ENCODE measurements around the gene SYT13.

SYT13 gene

GRCh38 chr11:45321669-45322068 is 35.5 kb upstream of the SYT13 start:
- H4K20me1 ChIP-seq (ENCODE audit: insufficient read depth, low read length), result no peaks in the 10 kb centered on the region
- TF ChIP-seq, protein P1, sequence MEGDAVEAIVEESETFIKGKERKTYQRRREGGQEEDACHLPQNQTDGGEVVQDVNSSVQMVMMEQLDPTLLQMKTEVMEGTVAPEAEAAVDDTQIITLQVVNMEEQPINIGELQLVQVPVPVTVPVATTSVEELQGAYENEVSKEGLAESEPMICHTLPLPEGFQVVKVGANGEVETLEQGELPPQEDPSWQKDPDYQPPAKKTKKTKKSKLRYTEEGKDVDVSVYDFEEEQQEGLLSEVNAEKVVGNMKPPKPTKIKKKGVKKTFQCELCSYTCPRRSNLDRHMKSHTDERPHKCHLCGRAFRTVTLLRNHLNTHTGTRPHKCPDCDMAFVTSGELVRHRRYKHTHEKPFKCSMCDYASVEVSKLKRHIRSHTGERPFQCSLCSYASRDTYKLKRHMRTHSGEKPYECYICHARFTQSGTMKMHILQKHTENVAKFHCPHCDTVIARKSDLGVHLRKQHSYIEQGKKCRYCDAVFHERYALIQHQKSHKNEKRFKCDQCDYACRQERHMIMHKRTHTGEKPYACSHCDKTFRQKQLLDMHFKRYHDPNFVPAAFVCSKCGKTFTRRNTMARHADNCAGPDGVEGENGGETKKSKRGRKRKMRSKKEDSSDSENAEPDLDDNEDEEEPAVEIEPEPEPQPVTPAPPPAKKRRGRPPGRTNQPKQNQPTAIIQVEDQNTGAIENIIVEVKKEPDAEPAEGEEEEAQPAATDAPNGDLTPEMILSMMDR (IDR thresholded peaks at IDR 0.05; ENCODE audit: low read depth, low read length), result no peak
- TF ChIP-seq EZH2phosphoT487 (IDR thresholded peaks at IDR 0.05; ENCODE audit: low read depth), result no peak
- no peak overlapping the region for H3K9ac ChIP-seq (ENCODE audit: low read length)
- peaks cover 3% of the 10 kb centered on the region; the same call in 1 of the 2 replicates for H3K9me3 ChIP-seq (ENCODE audit: insufficient read depth, low read length)
- H3K79me2 ChIP-seq (ENCODE audit: low read length), result no peaks in the 10 kb centered on the region
- no peak overlapping the region for H2AFZ ChIP-seq (ENCODE audit: low read depth, low read length)
- no peak overlapping the region for H3K4me3 ChIP-seq (ENCODE audit: low read length)
- no peak overlapping the region for H3K4me2 ChIP-seq (ENCODE audit: low read length)
- H3K36me3 ChIP-seq (replicated peaks; ENCODE audit: low read depth, low read length), result no peaks in the 10 kb centered on the region
- peaks cover 37% of the 10 kb centered on the region for H3K27me3 ChIP-seq (ENCODE audit: low read depth, low read length)
- no peaks in the 10 kb centered on the region for H3K4me1 ChIP-seq (ENCODE audit: low read length)
- H3K27ac ChIP-seq (ENCODE audit: low read length), result no peak overlapping the region

DNA sequence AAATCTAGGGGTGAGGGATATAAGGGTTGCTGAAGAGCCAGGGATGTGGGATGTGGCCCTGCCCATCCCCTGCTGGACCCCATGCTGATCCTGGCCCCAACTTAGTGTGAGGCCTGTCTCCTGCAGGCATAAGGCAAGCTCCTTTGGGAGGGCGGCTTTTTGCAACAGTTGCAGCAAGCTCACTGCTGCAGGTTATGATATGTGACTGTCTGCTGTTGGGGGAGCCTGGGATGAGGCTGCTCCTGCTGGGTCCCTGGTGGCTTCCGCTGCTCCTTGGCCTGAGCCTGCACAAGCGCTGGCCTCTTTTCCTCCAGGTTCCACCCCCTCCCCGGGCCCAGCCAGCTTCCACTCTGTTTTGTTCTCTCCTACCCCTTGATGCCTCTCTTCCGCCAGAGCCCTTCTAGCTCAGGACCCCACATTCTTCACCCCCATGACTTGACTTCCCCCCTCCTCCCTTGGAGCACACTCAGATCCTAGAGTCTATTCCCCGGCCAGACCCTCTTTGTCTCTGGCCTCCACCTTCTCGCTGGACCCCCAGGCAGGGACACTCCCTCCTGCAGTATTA is 35.0 kb upstream of the SYT13 start:
- Histone ChIP-seq H3K9ac (ENCODE audit: low read length) (no peak overlapping the region), H3K4me1 (ENCODE audit: low read length) (no peaks in the 10 kb centered on the region), H3K36me3 (replicated peaks; ENCODE audit: low read depth, low read length) (no peaks in the 10 kb centered on the region), H2AFZ (ENCODE audit: low read depth, low read length) (no peak overlapping the region), H3K27me3 (ENCODE audit: low read depth, low read length) (peaks cover 34% of the 10 kb centered on the region), H4K20me1 (ENCODE audit: insufficient read depth, low read length) (no peaks in the 10 kb centered on the region), H3K4me3 (ENCODE audit: low read length) (no peak overlapping the region), H3K79me2 (ENCODE audit: low read length) (no peaks in the 10 kb centered on the region), H3K27ac (ENCODE audit: low read length) (no peak overlapping the region), H3K4me2 (ENCODE audit: low read length) (no peak overlapping the region), H3K9me3 (ENCODE audit: insufficient read depth, low read length) (no peaks in the 10 kb centered on the region)
- no peak for TF ChIP-seq EZH2phosphoT487 (IDR thresholded peaks at IDR 0.05; ENCODE audit: low read depth)
- TF ChIP-seq, protein P1 (IDR thresholded peaks at IDR 0.05; ENCODE audit: low read depth, low read length), result no peak

DNA sequence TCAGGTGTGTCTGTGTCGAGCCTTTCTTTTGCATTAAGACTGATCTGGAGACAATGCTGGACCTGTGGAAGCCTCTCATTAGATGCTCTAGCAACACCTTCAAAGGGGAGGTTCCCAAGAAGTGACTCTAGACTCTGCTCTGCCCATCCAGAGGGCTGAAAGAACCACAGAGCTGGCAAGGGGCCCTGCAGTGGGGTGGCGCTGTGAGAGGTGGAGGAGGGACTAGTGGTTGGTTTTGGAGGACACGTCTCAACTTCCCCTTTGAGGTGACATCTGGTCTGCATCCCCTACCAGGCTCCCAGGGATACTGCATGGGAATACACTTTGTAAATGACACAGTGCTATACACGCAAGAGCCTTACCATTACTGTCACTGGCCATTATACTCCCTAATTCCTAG is 34.2 kb upstream of the SYT13 start:
- H3K9ac ChIP-seq (ENCODE audit: low read length), result no peak overlapping the region
- no peaks in the 10 kb centered on the region for H3K4me1 ChIP-seq (ENCODE audit: low read length)
- H3K36me3 ChIP-seq (replicated peaks; ENCODE audit: low read depth, low read length), result no peaks in the 10 kb centered on the region
- no peak overlapping the region for H3K4me2 ChIP-seq (ENCODE audit: low read length)
- no peaks in the 10 kb centered on the region for H3K79me2 ChIP-seq (ENCODE audit: low read length)
- H3K27me3 ChIP-seq (ENCODE audit: low read depth, low read length), result peaks cover 27% of the 10 kb centered on the region
- TF ChIP-seq EZH2phosphoT487 (IDR thresholded peaks at IDR 0.05; ENCODE audit: low read depth), result no peak
- no peak overlapping the region for H3K27ac ChIP-seq (ENCODE audit: low read length)
- H4K20me1 ChIP-seq (ENCODE audit: insufficient read depth, low read length), result no peaks in the 10 kb centered on the region
- H3K4me3 ChIP-seq (ENCODE audit: low read length), result no peak overlapping the region
- H3K9me3 ChIP-seq (ENCODE audit: insufficient read depth, low read length), result no peaks in the 10 kb centered on the region
- no peak overlapping the region for H2AFZ ChIP-seq (ENCODE audit: low read depth, low read length)

GRCh38 chr11:45319077-45319476 is 32.9 kb upstream of the SYT13 start:
- H3K9me3 ChIP-seq (ENCODE audit: insufficient read depth, low read length), result no peaks in the 10 kb centered on the region
- TF ChIP-seq, protein P1 (IDR thresholded peaks at IDR 0.05; ENCODE audit: low read depth, low read length), result no peak
- no peaks in the 10 kb centered on the region for H4K20me1 ChIP-seq (ENCODE audit: insufficient read depth, low read length)
- H3K4me2 ChIP-seq (ENCODE audit: low read length), result no peak overlapping the region
- no peaks in the 10 kb centered on the region for H3K36me3 ChIP-seq (replicated peaks; ENCODE audit: low read depth, low read length)
- H2AFZ ChIP-seq (ENCODE audit: low read depth, low read length), result no peak overlapping the region
- H3K4me1 ChIP-seq (ENCODE audit: low read length), result no peaks in the 10 kb centered on the region
- H3K4me3 ChIP-seq (ENCODE audit: low read length), result no peak overlapping the region
- no peak overlapping the region for H3K9ac ChIP-seq (ENCODE audit: low read length)
- no peaks in the 10 kb centered on the region for H3K79me2 ChIP-seq (ENCODE audit: low read length)
- no peak overlapping the region for H3K27ac ChIP-seq (ENCODE audit: low read length)
- peaks cover 31% of the 10 kb centered on the region for H3K27me3 ChIP-seq (ENCODE audit: low read depth, low read length)

Measured in OCI-LY3 (cell line).